Mesothelial cell of epicardium (in vitro differentiated cells): ENCODE measurements around the gene GRPR. TPM values are rescaled to one million over a fixed set of nuclear protein-coding genes. Genes with fewer than 3 reads are reported as not detected.

Source experiments
- DNase-seq, 2 experiments: peaks; one replicate each; pipeline ENCODE4 v3.0.0; 2021; ENCODE audit warnings: low spot score in 2 of 2; ENCODE audit not compliant: unreplicated experiment in 2 of 2
- H3K27ac Mint-ChIP-seq: 2 replicates; pipeline ENCODE4 v1.8.0; 2021; ENCODE audit warnings: mixed read lengths
- H3K27me3 Mint-ChIP-seq: 2 replicates; pipeline ENCODE4 v1.8.0; 2021; ENCODE audit warnings: low read depth, mixed read lengths
- H3K36me3 Mint-ChIP-seq: 2 replicates; pipeline ENCODE4 v1.8.0; 2021; ENCODE audit warnings: mixed read lengths
- H3K4me1 Mint-ChIP-seq: 2 replicates; pipeline ENCODE4 v1.8.0; 2021; ENCODE audit warnings: mixed read lengths
- H3K4me3 Mint-ChIP-seq: 2 replicates; pipeline ENCODE4 v1.8.0; 2021; ENCODE audit warnings: mild to moderate bottlenecking, moderate library complexity, mixed read lengths
- H3K9me3 Mint-ChIP-seq: 2 replicates; pipeline ENCODE4 v1.8.0; 2021; ENCODE audit warnings: mixed read lengths
- total RNA-seq: library from RNA; stranded (reverse); gene quantifications from 3 replicates; pipeline ENCODE4 v1.2.1, GENCODE V29; 2021
- TF ChIP-seq, protein P1 (sequence below): fragments of 200-600 bp; sonication (generic); IDR thresholded peaks from one replicate; pipeline ENCODE4 v1.5.0; 2021; ENCODE audit warnings: antibody characterized with exemption; ENCODE audit not compliant: unreplicated experiment

The GRPR gene
- total RNA-seq, 1 donor from 2014 or later, result 1.7 TPM

DNA sequence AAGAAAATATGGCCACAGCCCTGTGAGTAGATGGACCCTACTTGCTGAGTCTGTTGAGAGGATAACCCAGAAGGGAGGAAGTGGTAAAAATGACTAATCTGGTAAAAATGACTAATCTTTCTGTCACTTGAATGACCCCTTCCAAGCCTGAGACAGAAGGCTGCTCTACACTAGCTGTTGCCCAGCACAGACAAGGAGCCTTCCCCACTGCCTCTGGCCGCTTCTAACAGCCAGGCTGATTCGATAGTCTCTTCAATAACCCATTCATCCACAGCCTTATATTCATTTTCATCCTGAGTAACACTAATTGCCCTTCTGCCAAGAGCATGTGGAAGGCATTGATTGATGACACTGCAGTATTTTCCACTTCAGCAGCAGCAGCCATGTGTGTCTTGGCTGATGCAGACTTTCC is 62.4 kb downstream of the GRPR start:
- TF ChIP-seq, protein P1, sequence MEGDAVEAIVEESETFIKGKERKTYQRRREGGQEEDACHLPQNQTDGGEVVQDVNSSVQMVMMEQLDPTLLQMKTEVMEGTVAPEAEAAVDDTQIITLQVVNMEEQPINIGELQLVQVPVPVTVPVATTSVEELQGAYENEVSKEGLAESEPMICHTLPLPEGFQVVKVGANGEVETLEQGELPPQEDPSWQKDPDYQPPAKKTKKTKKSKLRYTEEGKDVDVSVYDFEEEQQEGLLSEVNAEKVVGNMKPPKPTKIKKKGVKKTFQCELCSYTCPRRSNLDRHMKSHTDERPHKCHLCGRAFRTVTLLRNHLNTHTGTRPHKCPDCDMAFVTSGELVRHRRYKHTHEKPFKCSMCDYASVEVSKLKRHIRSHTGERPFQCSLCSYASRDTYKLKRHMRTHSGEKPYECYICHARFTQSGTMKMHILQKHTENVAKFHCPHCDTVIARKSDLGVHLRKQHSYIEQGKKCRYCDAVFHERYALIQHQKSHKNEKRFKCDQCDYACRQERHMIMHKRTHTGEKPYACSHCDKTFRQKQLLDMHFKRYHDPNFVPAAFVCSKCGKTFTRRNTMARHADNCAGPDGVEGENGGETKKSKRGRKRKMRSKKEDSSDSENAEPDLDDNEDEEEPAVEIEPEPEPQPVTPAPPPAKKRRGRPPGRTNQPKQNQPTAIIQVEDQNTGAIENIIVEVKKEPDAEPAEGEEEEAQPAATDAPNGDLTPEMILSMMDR, result no peak
- no peak overlapping the region for H3K4me3 Mint-ChIP-seq
- H3K9me3 Mint-ChIP-seq, result peaks cover 6% of the 10 kb centered on the region
- no peaks in the 10 kb centered on the region for H3K36me3 Mint-ChIP-seq
- peaks cover 24% of the 10 kb centered on the region for H3K4me1 Mint-ChIP-seq
- no peak for DNase-seq
- H3K27me3 Mint-ChIP-seq, result peaks cover 16% of the 10 kb centered on the region
- no peak overlapping the region for H3K27ac Mint-ChIP-seq

DNA sequence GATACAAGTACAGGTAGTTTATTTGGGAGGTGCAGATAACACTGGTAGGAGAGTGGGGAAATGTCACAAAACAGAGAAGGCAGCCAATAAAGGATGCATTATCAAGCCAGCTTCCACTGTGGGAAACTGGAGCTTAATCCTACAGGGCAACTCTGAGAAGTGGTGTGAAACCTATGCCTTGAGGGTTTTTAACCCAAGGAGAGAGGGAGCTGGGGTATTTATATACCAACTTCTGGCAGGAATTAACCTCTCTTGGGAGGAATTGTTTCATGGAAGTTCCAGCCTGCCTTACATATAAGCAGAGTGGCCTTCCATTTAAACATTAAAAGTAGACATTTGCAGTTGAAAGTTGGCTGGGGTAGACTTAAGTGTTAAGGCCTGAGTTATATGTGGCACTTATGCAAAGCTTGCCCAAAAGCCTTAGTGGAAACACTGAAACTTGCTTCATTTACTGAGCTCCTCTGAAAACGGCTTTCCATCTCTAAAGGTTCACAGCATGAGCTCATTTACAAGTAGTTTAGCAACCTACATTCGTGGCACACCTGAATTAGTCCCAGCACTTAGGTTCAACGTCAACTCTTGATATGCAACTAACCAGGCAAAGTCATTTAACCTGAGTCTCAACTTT is 63.1 kb downstream of the GRPR start:
- Mint-ChIP-seq H3K4me3 (no peak overlapping the region), H3K27ac (no peak overlapping the region), H3K4me1 (peaks cover 18% of the 10 kb centered on the region), H3K9me3 (peaks cover 8% of the 10 kb centered on the region), H3K36me3 (no peaks in the 10 kb centered on the region), H3K27me3 (peaks cover 16% of the 10 kb centered on the region)
- TF ChIP-seq, protein P1, result no peak
- no peak for DNase-seq

DNA sequence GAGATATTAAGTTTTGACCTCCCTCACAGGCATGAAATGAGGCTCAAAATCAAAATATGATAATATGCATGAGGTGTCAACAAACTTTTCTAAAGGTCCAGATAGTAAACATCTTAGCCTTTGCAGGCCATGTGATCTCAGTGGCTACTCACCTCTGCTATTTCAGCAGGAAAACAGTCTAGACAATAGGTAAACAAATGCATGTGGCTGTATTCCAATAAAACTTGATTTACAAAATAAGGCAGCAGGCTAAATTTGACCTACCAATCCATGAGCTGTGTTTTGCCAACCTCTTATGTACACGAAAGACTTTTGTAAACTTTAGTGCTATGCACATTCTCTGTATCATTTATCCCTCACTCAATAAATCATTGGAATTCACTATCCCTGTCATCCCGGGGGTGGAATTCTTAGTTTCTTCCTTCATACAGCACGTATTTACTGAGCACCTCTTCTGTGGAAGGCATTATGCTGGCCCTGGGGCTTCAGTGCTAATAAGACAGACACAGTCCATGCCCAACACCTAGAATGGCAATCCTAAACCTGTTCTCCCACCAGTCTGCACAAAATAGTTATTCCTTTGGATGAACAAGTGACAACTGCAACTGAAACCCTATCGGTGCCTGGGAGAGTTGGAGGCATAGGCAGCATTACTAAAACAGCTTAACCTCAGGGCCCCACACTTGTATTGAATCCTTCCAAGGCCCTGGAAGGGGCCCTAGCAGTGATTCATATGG is 63.8 kb downstream of the GRPR start:
- Mint-ChIP-seq H3K36me3 (no peaks in the 10 kb centered on the region), H3K4me3 (no peak overlapping the region), H3K27me3 (peaks cover 14% of the 10 kb centered on the region), H3K27ac (no peak overlapping the region), H3K9me3 (peaks cover 8% of the 10 kb centered on the region), H3K4me1 (peaks cover 18% of the 10 kb centered on the region)
- TF ChIP-seq, protein P1, result no peak
- DNase-seq, result no peak

DNA sequence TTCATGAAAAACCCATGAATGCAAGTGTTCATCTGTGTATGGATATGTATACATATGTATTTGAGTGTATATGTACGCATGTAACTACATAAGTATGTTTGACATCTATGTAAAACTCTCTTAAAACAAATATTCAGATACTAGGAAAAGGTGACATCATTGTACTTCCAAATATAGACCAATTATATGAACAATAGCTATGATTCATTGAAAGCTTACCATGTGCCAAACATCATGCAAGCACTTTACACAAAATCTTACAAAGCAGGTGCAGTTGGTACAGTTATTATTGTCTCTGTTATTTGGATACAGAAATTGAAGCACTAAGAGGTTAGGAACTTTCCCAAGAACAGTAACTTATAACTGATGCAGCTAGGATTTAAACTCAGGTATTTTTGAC is 65.3 kb downstream of the GRPR start:
- peaks cover 3% of the 10 kb centered on the region for H3K27me3 Mint-ChIP-seq
- H3K4me3 Mint-ChIP-seq, result no peak overlapping the region
- TF ChIP-seq, protein P1, result no peak
- no peak overlapping the region for H3K27ac Mint-ChIP-seq
- H3K4me1 Mint-ChIP-seq, result peaks cover 17% of the 10 kb centered on the region
- peaks cover 6% of the 10 kb centered on the region for H3K9me3 Mint-ChIP-seq
- DNase-seq, result no peak
- H3K36me3 Mint-ChIP-seq, result no peaks in the 10 kb centered on the region

DNA sequence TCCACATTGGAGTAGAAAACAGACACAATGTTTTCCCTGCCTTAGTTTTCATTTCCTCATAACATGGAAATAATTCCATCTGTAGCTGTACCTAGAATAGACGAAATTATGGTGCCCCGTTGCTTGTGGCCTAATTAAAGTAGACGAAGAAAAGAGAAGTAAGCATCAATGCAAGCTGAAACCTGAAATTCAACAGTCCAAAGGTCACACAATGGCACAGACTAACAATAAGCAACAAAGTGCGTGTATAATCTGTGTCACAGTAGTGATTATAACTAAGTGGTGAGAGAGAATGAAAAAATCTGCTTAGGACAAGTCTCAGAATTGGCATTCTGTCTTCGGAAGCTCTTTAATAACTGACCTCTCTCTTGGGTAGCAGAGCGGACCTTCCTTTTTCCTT is 68.2 kb downstream of the GRPR start:
- TF ChIP-seq, protein P1, result no peak
- Mint-ChIP-seq H3K27ac (no peak overlapping the region), H3K4me1 (peaks cover 9% of the 10 kb centered on the region), H3K36me3 (no peaks in the 10 kb centered on the region), H3K4me3 (no peak overlapping the region), H3K9me3 (peaks cover 3% of the 10 kb centered on the region), H3K27me3 (no peaks in the 10 kb centered on the region)
- DNase-seq, result no peak
